GM23338 (cell line): ENCODE results near the gene RASGRF2. TPM values are rescaled to one million over a fixed set of nuclear protein-coding genes. Genes with fewer than 3 reads are reported as not detected.

Experiments used
- ATAC-seq: fragments of 200-7000 bp; cut with Tn5 transposase; 3 replicates; pipeline ENCODE4 v1.9.1; 2020
- DNase-seq: peaks from one replicate; pipeline ENCODE4 v3.0.0-alpha.2; 2015; ENCODE audit warnings: low spot score
- H2AFZ ChIP-seq: fragments of 200-600 bp; sonication (generic); 2 replicates; pipeline ENCODE4 v1.8.0; 2016; ENCODE audit warnings: antibody characterized with exemption, mild to moderate bottlenecking, moderate library complexity
- H3F3A ChIP-seq: fragments of 200-600 bp; sonication (generic); replicated peaks from 2 replicates; pipeline ENCODE4 v1.8.0; 2017; ENCODE audit warnings: antibody characterized with exemption, mixed run types, low read depth
- H3K27ac ChIP-seq: fragments of 200-600 bp; sonication (generic); 2 replicates; pipeline ENCODE4 v1.6.1; 2016; ENCODE audit warnings: low read depth
- H3K27me3 ChIP-seq: fragments of 200-600 bp; sonication (generic); 2 replicates; pipeline ENCODE4 v1.8.0; 2016; ENCODE audit warnings: mild to moderate bottlenecking, mixed run types, moderate library complexity; ENCODE audit not compliant: insufficient read depth
- H3K36me3 ChIP-seq: fragments of 200-600 bp; sonication (generic); 2 replicates; pipeline ENCODE4 v1.8.0; 2016; ENCODE audit warnings: mild to moderate bottlenecking; ENCODE audit not compliant: insufficient read depth
- H3K4me1 ChIP-seq: fragments of 200-600 bp; sonication (generic); 2 replicates; pipeline ENCODE4 v1.8.0; 2016; ENCODE audit warnings: mild to moderate bottlenecking, moderate library complexity; ENCODE audit not compliant: insufficient read depth
- H3K4me2 ChIP-seq: fragments of 200-600 bp; sonication (generic); 2 replicates; pipeline ENCODE4 v1.7.1; 2017; ENCODE audit warnings: mixed run types
- H3K4me3 ChIP-seq: fragments of 200-600 bp; sonication (generic); 2 replicates; pipeline ENCODE4 v1.6.1; 2016; ENCODE audit warnings: mixed run types
- H3K79me2 ChIP-seq: fragments of 200-600 bp; sonication (generic); replicated peaks from 2 replicates; pipeline ENCODE4 v1.8.0; 2017; ENCODE audit warnings: mild to moderate bottlenecking; ENCODE audit not compliant: insufficient read depth
- H3K9me2 ChIP-seq: fragments of 200-600 bp; sonication (generic); 2 replicates; pipeline ENCODE4 v1.8.0; 2017; ENCODE audit not compliant: insufficient read depth
- H4K20me1 ChIP-seq: fragments of 200-600 bp; sonication (generic); replicated peaks from 2 replicates; pipeline ENCODE4 v1.8.0; 2017; ENCODE audit warnings: mild to moderate bottlenecking; ENCODE audit not compliant: insufficient read depth
- H3K27ac Mint-ChIP-seq: 2 replicates; pipeline ENCODE4 v1.8.0; 2020; ENCODE audit warnings: inconsistent platforms, mild to moderate bottlenecking, moderate library complexity, mixed read lengths
- H3K27me3 Mint-ChIP-seq: 3 replicates; pipeline ENCODE4 v1.8.0; 2022; ENCODE audit warnings: low read depth, mild to moderate bottlenecking, moderate library complexity, mixed read lengths, inconsistent platforms; ENCODE audit not compliant: insufficient read depth, poor library complexity
- H3K36me3 Mint-ChIP-seq: 3 replicates; pipeline ENCODE4 v1.8.0; 2021; ENCODE audit warnings: low read depth, mild to moderate bottlenecking, inconsistent platforms, moderate library complexity, mixed read lengths
- H3K4me1 Mint-ChIP-seq: 3 replicates; pipeline ENCODE4 v1.8.0; 2020; ENCODE audit warnings: mild to moderate bottlenecking, inconsistent platforms, mixed read lengths
- H3K4me3 Mint-ChIP-seq: 3 replicates; pipeline ENCODE4 v1.8.0; 2021; ENCODE audit warnings: moderate library complexity, mild to moderate bottlenecking, inconsistent platforms, mixed read lengths
- H3K9me3 Mint-ChIP-seq: 3 replicates; pipeline ENCODE4 v1.8.0; 2020; ENCODE audit warnings: moderate library complexity, mild to moderate bottlenecking, inconsistent platforms, mixed read lengths
- CREB1 ChIP-seq: fragments of 250-450 bp; sonication (Bioruptor Pico); IDR thresholded peaks from 2 replicates; pipeline ENCODE4 v1.5.0; 2020; ENCODE audit warnings: low read depth, mild to moderate bottlenecking, moderate library complexity
- CTCF ChIP-seq, 2 experiments: fragments of 200-600 bp in 1 of 2; sonication (generic) in 1 of 2; conservative IDR thresholded peaks; 2 replicates each; pipeline versions ENCODE4 v1.5.1 to v1.6.1; 2016 to 2017; ENCODE audit warnings: antibody characterized with exemption in 2 of 2, low read depth in 2 of 2, mild to moderate bottlenecking in 2 of 2, moderate library complexity in 1 of 2
- ETS1 ChIP-seq: IDR thresholded peaks from 2 replicates; pipeline ENCODE4 v1.6.1; 2016; ENCODE audit warnings: antibody characterized with exemption
- EZH2 ChIP-seq: fragments of 200-600 bp; sonication (generic); IDR thresholded peaks from one replicate; pipeline ENCODE4 v1.8.0; 2017; ENCODE audit warnings: antibody characterized with exemption, mild to moderate bottlenecking, low read depth; ENCODE audit not compliant: unreplicated experiment
- EZH2phosphoT487 ChIP-seq: fragments of 200-600 bp; sonication (generic); IDR thresholded peaks from one replicate; pipeline ENCODE4 v1.8.1; 2018; ENCODE audit warnings: antibody characterized with exemption; ENCODE audit not compliant: unreplicated experiment
- JUNB ChIP-seq: IDR thresholded peaks from one replicate; pipeline ENCODE4 v1.6.1; 2016; ENCODE audit warnings: antibody characterized with exemption; ENCODE audit not compliant: unreplicated experiment
- NANOG ChIP-seq: IDR thresholded peaks from 2 replicates; pipeline ENCODE4 v1.6.1; 2016; ENCODE audit warnings: antibody characterized with exemption, borderline replicate concordance
- POLR2AphosphoS5 ChIP-seq: IDR thresholded peaks from 2 replicates; pipeline ENCODE4 v1.6.1; 2016; ENCODE audit warnings: antibody characterized with exemption, low read depth
- REST ChIP-seq: IDR thresholded peaks from one replicate; pipeline ENCODE4 v1.6.1; 2018; ENCODE audit warnings: antibody characterized with exemption; ENCODE audit not compliant: unreplicated experiment
- STAT1 ChIP-seq: IDR thresholded peaks from one replicate; pipeline ENCODE4 v1.6.1; 2016; ENCODE audit warnings: antibody characterized with exemption; ENCODE audit not compliant: unreplicated experiment
- ZNF114 ChIP-seq: fragments of 250-450 bp; sonication (Bioruptor Pico); IDR thresholded peaks from 2 replicates; pipeline ENCODE4 v1.5.0; 2020; ENCODE audit warnings: mild to moderate bottlenecking, moderate library complexity
- ZNF331 ChIP-seq: fragments of 250-450 bp; sonication (Bioruptor Pico); IDR thresholded peaks from 2 replicates; pipeline ENCODE4 v1.5.0; 2020; ENCODE audit warnings: low read depth, mild to moderate bottlenecking, moderate library complexity
- ZNF462 ChIP-seq: fragments of 250-450 bp; sonication (Bioruptor Pico); IDR thresholded peaks from 2 replicates; pipeline ENCODE4 v1.5.0; 2020; ENCODE audit warnings: mild to moderate bottlenecking, moderate library complexity
- polyA plus RNA-seq: library from polyadenylated mRNA; unstranded; fragments of >200 nt; fragmentation: Nextera tagmentation; extraction: Ambion mirVana; gene quantifications from 2 replicates; pipeline ENCODE4 v1.2.1, GENCODE V29; 2016
- total RNA-seq: library from RNA; depleted of rRNA; stranded (reverse); fragments of >200 nt; shearing (Covaris generic); gene quantifications from 2 replicates; pipeline ENCODE4 v1.2.3, GENCODE V29; 2014

The RASGRF2 gene
- total and polyA plus RNA-seq, 2 experiments from 2014 or later: 5.0 to 19.2 TPM

GRCh38 chr5:81075041-81075440 is 114.9 kb downstream of the RASGRF2 start:
- Mint-ChIP-seq H3K4me1 (no peaks in the 10 kb centered on the region), H3K4me3 (no peak overlapping the region), H3K27ac (no peak overlapping the region), H3K9me3 (no peaks in the 10 kb centered on the region), H3K36me3 (peaks cover 11% of the 10 kb centered on the region), H3K27me3 (peaks cover 2% of the 10 kb centered on the region)
- ATAC-seq: no peak
- H3K4me2 ChIP-seq: no peak overlapping the region
- no peaks in the 10 kb centered on the region for H3K27me3 ChIP-seq
- 0 out of 2 replicates have a peak, but pooled peaks cover 4% of the 10 kb centered on the region for H3K36me3 ChIP-seq
- no peak overlapping the region for H3K4me3 ChIP-seq
- no peaks in the 10 kb centered on the region for H4K20me1 ChIP-seq
- no peaks in the 10 kb centered on the region for H3K9me2 ChIP-seq
- H3K27ac ChIP-seq: no peak overlapping the region
- no peak for DNase-seq
- no peaks in the 10 kb centered on the region for H3F3A ChIP-seq
- TF ChIP-seq JUNB (no peak), ZNF462 (CRISPR knock-in tag) (no peak), ETS1 (no peak), STAT1 (no peak), ZNF114 (CRISPR knock-in tag) (no peak), CREB1 (no peak), POLR2AphosphoS5 (no peak), EZH2 (no peak), EZH2phosphoT487 (no peak), ZNF331 (CRISPR knock-in tag) (no peak), CTCF (conservative IDR thresholded peaks at IDR 0.05; ENCODE audit: low read depth in 2 of 2) (no peak), NANOG (no peak), REST (no peak)
- no peaks in the 10 kb centered on the region for H3K79me2 ChIP-seq
- no peaks in the 10 kb centered on the region for H3K4me1 ChIP-seq
- no peak overlapping the region for H2AFZ ChIP-seq
